HEK293 (cell line): Measurements from ENCODE around the gene CYP26B1.

Experiments used
- CTCF ChIA-PET: fragments of 350-600 bp; formaldehyde crosslinking; extraction: SDS; loops from one replicate; lab custom pipeline; 2021; ENCODE audit warnings: antibody characterized with exemption; lab: Yijun Ruan, JAX
- POLR2A ChIA-PET: fragments of 300-600 bp; formaldehyde crosslinking; extraction: SDS; loops from one replicate; lab custom pipeline; 2020; ENCODE audit warnings: antibody characterized with exemption, inconsistent platforms; lab: Yijun Ruan, JAX
- H3K27ac ChIP-seq: fragments of 200-500 bp; sonication (Bioruptor generic); 2 replicates; pipeline ENCODE4 v1.5.1; 2014; ENCODE audit warnings: low read depth, low read length, control low read depth, inconsistent platforms; ENCODE audit errors: extremely low read depth
- H3K36me3 ChIP-seq, 2 experiments: fragments of 200-500 bp in 1 of 2; sonication (Bioruptor generic) in 1 of 2; 1 replicate in 1 of 2; 2 replicates in 1 of 2; pipeline ENCODE4 v1.5.1; 2014 to 2017; ENCODE audit warnings: inconsistent platforms in 2 of 2, low read length in 2 of 2; ENCODE audit not compliant: control insufficient read depth in 2 of 2, insufficient read depth in 1 of 2
- H3K4me1 ChIP-seq: fragments of 200-500 bp; sonication (Bioruptor generic); 2 replicates; pipeline ENCODE4 v1.5.1; 2014; ENCODE audit warnings: mild to moderate bottlenecking, low read length, inconsistent platforms; ENCODE audit not compliant: control insufficient read depth, insufficient read depth
- H3K4me3 ChIP-seq: 2 replicates; pipeline ENCODE4 v1.5.1; 2011; ENCODE audit warnings: low read depth, mild to moderate bottlenecking, control low read depth, low read length, moderate library complexity
- H3K9me3 ChIP-seq: fragments of 200-500 bp; sonication (Bioruptor generic); 2 replicates; pipeline ENCODE4 v1.5.1; 2014; ENCODE audit warnings: low read depth, low read length, inconsistent platforms; ENCODE audit not compliant: control insufficient read depth, insufficient read depth
- KLF1 ChIP-seq: fragments of 450-650 bp; formaldehyde crosslinking; IDR thresholded peaks from 2 replicates; pipeline ENCODE4 v1.5.1; 2016; ENCODE audit warnings: missing biosample characterization, missing genetic modification characterization
- PRDM1 ChIP-seq: fragments of 450-650 bp; formaldehyde crosslinking; IDR thresholded peaks from 2 replicates; pipeline ENCODE4; 2016; ENCODE audit warnings: missing biosample characterization, missing genetic modification characterization
- REPIN1 ChIP-seq: fragments of 450-650 bp; formaldehyde crosslinking; IDR thresholded peaks from 2 replicates; pipeline ENCODE4 v1.5.1; 2017; ENCODE audit warnings: missing biosample characterization, missing genetic modification characterization, low read depth
- SP2 ChIP-seq: fragments of 450-650 bp; formaldehyde crosslinking; IDR thresholded peaks from 2 replicates; pipeline ENCODE4 v1.5.1; 2016; ENCODE audit warnings: missing biosample characterization, missing genetic modification characterization
- ZNF114 ChIP-seq: fragments of 450-650 bp; formaldehyde crosslinking; IDR thresholded peaks from 2 replicates; pipeline ENCODE4 v1.5.0; 2017; ENCODE audit warnings: missing biosample characterization, missing genetic modification characterization
- ZNF138 ChIP-seq: fragments of 450-650 bp; formaldehyde crosslinking; IDR thresholded peaks from 2 replicates; pipeline ENCODE4 v1.5.1; 2016; ENCODE audit warnings: missing biosample characterization, missing genetic modification characterization, borderline replicate concordance
- ZNF175 ChIP-seq: fragments of 450-650 bp; formaldehyde crosslinking; IDR thresholded peaks from 2 replicates; pipeline ENCODE4 v1.5.1; 2016; ENCODE audit warnings: missing biosample characterization, missing genetic modification characterization
- ZNF221 ChIP-seq: fragments of 450-650 bp; formaldehyde crosslinking; IDR thresholded peaks from 2 replicates; pipeline ENCODE4 v1.5.1; 2017; ENCODE audit warnings: missing biosample characterization, missing genetic modification characterization, borderline replicate concordance
- ZNF223 ChIP-seq: fragments of 450-650 bp; formaldehyde crosslinking; IDR thresholded peaks from 2 replicates; pipeline ENCODE4 v1.5.1; 2016; ENCODE audit warnings: missing biosample characterization, missing genetic modification characterization
- ZNF416 ChIP-seq: fragments of 450-650 bp; formaldehyde crosslinking; IDR thresholded peaks from 2 replicates; pipeline ENCODE4 v1.5.1; 2016; ENCODE audit warnings: missing biosample characterization, missing genetic modification characterization
- ZNF571 ChIP-seq: fragments of 450-650 bp; formaldehyde crosslinking; IDR thresholded peaks from 2 replicates; pipeline ENCODE4 v1.5.0; 2017; ENCODE audit warnings: missing biosample characterization, missing genetic modification characterization
- ZNF621 ChIP-seq: fragments of 450-650 bp; formaldehyde crosslinking; IDR thresholded peaks from 2 replicates; pipeline ENCODE4 v1.5.1; 2017; ENCODE audit warnings: missing biosample characterization, missing genetic modification characterization
- ZNF654 ChIP-seq: fragments of 450-650 bp; formaldehyde crosslinking; IDR thresholded peaks from 2 replicates; pipeline ENCODE4 v1.5.1; 2016; ENCODE audit warnings: low read depth, missing biosample characterization, missing genetic modification characterization
- ZNF792 ChIP-seq: fragments of 450-650 bp; formaldehyde crosslinking; IDR thresholded peaks from 2 replicates; pipeline ENCODE4 v1.5.1; 2016; ENCODE audit warnings: missing biosample characterization, missing genetic modification characterization
- ZNF843 ChIP-seq: fragments of 450-650 bp; formaldehyde crosslinking; IDR thresholded peaks from 2 replicates; pipeline ENCODE4 v1.5.1; 2016; ENCODE audit warnings: missing biosample characterization, missing genetic modification characterization
- TF ChIP-seq, protein P1 (sequence below): fragments of 450-650 bp; formaldehyde crosslinking; IDR thresholded peaks from 2 replicates; pipeline ENCODE4 v1.5.1; 2016; ENCODE audit warnings: missing biosample characterization, missing genetic modification characterization
- TF ChIP-seq, protein P2 (sequence below): fragments of 450-650 bp; formaldehyde crosslinking; IDR thresholded peaks from 2 replicates; pipeline ENCODE4 v1.5.1; 2016; ENCODE audit warnings: missing biosample characterization, missing genetic modification characterization
- TF ChIP-seq, protein P3 (sequence below): fragments of 450-650 bp; formaldehyde crosslinking; IDR thresholded peaks from 2 replicates; pipeline ENCODE4; 2016; ENCODE audit warnings: missing biosample characterization, missing genetic modification characterization
- TF ChIP-seq, protein P4 (sequence below): fragments of 450-650 bp; formaldehyde crosslinking; optimal IDR thresholded peaks from 2 replicates; pipeline ENCODE3; 2016; ENCODE audit warnings: missing biosample characterization, mild to moderate bottlenecking, missing genetic modification characterization
- TF ChIP-seq, protein P5 (sequence below): fragments of 450-650 bp; formaldehyde crosslinking; IDR thresholded peaks from 2 replicates; pipeline ENCODE4 v1.5.1; 2016; ENCODE audit warnings: missing biosample characterization, missing genetic modification characterization

CYP26B1 gene

DNA sequence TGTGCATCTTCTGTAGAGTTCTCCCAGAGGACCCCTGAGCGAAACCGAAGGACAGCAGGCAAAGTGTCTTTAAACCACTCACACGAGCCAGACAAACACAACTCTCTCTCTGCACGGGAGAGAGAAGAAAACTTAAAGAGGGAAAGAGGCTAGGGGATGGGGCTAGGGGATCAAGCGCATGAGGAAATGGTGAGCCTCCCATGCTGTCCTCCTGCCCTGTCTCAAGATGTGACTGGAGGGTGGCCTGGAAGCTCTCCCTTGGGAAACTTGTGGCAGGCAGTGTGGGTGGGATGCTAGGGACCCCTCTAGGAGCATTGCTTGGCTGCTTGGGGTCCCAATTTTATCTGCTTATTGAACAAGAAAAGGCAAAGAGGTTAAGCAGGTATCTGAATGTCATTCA, 44.5 kb downstream of the CYP26B1 start (continued):
- TF ChIP-seq, protein P1, sequence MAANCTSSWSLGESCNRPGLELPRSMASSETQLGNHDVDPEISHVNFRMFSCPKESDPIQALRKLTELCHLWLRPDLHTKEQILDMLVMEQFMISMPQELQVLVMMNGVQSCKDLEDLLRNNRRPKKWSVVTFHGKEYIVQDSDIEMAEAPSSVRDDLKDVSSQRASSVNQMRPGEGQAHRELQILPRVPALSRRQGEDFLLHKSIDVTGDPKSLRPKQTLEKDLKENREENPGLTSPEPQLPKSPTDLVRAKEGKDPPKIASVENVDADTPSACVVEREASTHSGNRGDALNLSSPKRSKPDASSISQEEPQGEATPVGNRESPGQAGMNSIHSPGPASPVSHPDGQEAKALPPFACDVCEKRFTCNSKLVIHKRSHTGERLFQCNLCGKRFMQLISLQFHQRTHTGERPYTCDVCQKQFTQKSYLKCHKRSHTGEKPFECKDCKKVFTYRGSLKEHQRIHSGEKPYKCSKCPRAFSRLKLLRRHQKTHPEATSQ: no peak

DNA sequence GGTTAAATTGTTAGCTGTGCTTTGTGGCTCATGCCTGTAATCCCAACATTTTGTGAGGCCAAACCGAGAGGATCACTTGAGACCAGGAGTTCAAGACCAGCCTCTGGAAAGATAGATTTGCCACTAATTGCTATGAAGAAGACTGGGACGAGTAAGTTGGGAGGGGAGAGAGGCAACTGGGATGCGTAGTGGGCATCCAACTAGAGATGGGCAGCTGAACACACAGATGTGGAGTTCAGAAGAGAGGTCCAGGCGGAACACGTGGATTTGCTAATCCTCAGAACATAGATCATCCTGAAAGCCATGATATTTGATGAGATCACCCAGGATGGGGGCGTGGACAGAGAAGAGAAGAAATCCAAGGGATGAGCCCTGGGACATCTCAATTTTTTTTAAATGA, 48.7 kb downstream of the CYP26B1 start:
- CTCF ChIA-PET: interaction anchor here (0.5 to 0.6 kb wide), 2 partner anchors 17 to 439 kb away, joined by 3 read pairs; no protein-coding TSS in a partner anchor
- H3K36me3 ChIP-seq: no peaks in the 10 kb centered on the region
- no peak overlapping the region for H3K27ac ChIP-seq
- H3K4me3 ChIP-seq: no peak overlapping the region
- TF ChIP-seq ZNF416 (tag by site-specific recombination): no peak
- no peak for TF ChIP-seq ZNF654
- no peak for TF ChIP-seq ZNF843 (tag by site-specific recombination)
- no peak for TF ChIP-seq ZNF792 (tag by site-specific recombination)
- TF ChIP-seq, protein P2, sequence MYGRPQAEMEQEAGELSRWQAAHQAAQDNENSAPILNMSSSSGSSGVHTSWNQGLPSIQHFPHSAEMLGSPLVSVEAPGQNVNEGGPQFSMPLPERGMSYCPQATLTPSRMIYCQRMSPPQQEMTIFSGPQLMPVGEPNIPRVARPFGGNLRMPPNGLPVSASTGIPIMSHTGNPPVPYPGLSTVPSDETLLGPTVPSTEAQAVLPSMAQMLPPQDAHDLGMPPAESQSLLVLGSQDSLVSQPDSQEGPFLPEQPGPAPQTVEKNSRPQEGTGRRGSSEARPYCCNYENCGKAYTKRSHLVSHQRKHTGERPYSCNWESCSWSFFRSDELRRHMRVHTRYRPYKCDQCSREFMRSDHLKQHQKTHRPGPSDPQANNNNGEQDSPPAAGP (tag by site-specific recombination): no peak
- TF ChIP-seq ZNF138: no peak
- TF ChIP-seq PRDM1 (tag by site-specific recombination): no peak
- no peak for TF ChIP-seq ZNF114 (tag by site-specific recombination)
- no peak for TF ChIP-seq SP2 (tag by site-specific recombination)
- TF ChIP-seq ZNF221 (tag by site-specific recombination): no peak
- TF ChIP-seq ZNF621 (tag by site-specific recombination): no peak
- no peak for TF ChIP-seq KLF1
- TF ChIP-seq ZNF175 (tag by site-specific recombination): no peak
- no peak for TF ChIP-seq ZNF223 (tag by site-specific recombination)
- TF ChIP-seq, protein P3, sequence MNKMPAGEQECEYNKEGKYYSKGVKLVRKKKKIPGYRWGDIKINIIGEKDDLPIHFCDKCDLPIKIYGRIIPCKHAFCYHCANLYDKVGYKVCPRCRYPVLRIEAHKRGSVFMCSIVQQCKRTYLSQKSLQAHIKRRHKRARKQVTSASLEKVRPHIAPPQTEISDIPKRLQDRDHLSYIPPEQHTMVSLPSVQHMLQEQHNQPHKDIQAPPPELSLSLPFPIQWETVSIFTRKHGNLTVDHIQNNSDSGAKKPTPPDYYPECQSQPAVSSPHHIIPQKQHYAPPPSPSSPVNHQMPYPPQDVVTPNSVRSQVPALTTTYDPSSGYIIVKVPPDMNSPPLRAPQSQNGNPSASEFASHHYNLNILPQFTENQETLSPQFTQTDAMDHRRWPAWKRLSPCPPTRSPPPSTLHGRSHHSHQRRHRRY (tag by site-specific recombination): no peak
- TF ChIP-seq, protein P4, sequence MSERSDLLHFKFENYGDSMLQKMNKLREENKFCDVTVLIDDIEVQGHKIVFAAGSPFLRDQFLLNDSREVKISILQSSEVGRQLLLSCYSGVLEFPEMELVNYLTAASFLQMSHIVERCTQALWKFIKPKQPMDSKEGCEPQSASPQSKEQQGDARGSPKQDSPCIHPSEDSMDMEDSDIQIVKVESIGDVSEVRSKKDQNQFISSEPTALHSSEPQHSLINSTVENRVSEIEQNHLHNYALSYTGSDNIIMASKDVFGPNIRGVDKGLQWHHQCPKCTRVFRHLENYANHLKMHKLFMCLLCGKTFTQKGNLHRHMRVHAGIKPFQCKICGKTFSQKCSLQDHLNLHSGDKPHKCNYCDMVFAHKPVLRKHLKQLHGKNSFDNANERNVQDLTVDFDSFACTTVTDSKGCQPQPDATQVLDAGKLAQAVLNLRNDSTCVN: no peak
- TF ChIP-seq ZNF571 (tag by site-specific recombination): no peak
- no peak for TF ChIP-seq REPIN1 (tag by site-specific recombination)
- TF ChIP-seq, protein P5, sequence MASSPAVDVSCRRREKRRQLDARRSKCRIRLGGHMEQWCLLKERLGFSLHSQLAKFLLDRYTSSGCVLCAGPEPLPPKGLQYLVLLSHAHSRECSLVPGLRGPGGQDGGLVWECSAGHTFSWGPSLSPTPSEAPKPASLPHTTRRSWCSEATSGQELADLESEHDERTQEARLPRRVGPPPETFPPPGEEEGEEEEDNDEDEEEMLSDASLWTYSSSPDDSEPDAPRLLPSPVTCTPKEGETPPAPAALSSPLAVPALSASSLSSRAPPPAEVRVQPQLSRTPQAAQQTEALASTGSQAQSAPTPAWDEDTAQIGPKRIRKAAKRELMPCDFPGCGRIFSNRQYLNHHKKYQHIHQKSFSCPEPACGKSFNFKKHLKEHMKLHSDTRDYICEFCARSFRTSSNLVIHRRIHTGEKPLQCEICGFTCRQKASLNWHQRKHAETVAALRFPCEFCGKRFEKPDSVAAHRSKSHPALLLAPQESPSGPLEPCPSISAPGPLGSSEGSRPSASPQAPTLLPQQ (tag by site-specific recombination): no peak
- TF ChIP-seq, all 188 proteins: peak for 0
- H3K9me3 ChIP-seq: no peaks in the 10 kb centered on the region
- POLR2A ChIA-PET: interaction anchor here (0.5 kb wide), 1 partner anchor 16 kb away, joined by 5 read pairs; no protein-coding TSS in a partner anchor
- peaks cover 3% of the 10 kb centered on the region; the same call in 1 of the 2 replicates for H3K4me1 ChIP-seq
